B cell (primary cell): ENCODE measurements around the gene CNKSR3.

ENCODE experiments used
- CTCF ChIP-seq: fragments of 200-600 bp; IDR thresholded peaks from one replicate; pipeline ENCODE4 v1.8.0; 2022; ENCODE audit warnings: antibody characterized with exemption, mild to moderate bottlenecking
- EZH2 ChIP-seq: IDR thresholded peaks from 2 replicates; pipeline ENCODE4 v1.6.1; 2012; ENCODE audit warnings: borderline replicate concordance, low read depth, mild to moderate bottlenecking, moderate library complexity, low read length; ENCODE audit not compliant: insufficient read depth, poor library complexity, severe bottlenecking

DNA sequence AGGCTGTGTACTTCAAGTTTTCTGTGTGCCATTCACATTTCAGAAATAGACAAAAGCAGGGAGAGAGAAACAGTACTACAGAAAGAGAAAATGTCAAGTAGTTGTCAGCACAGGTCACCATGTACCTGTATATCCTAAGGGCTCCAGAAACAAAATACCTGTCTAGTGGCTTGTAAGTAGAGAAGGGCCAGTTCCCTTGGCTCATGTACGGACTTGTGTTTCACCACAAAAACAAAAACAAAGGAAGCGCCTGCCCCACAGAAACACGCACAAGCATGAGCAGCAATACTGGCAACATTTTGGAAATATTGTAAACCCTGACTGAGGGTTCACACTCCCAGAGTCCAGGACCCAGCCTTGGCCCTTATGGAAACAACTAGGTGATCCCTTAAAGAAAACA is 44.3 kb downstream of the CNKSR3 start:
- TF ChIP-seq EZH2 (no peak), CTCF (no peak)
